Heart left ventricle (tissue), 13 donors: ENCODE measurements around the gene ADCY10.

ENCODE experiments used
- CTCF ChIP-seq, 12 donors: fragments of 200-600 bp; sonication (generic) in 4 of 12; IDR thresholded peaks; one replicate each; pipeline versions ENCODE4 v1.5.0 to v1.8.0; 2018 to 2022; ENCODE audit warnings: antibody characterized with exemption in 12 of 12, mild to moderate bottlenecking in 5 of 12
- POLR2A ChIP-seq, 2 donors: fragments of 450-650 bp; IDR thresholded peaks; one replicate each; pipeline ENCODE4 v1.6.1; 2017; ENCODE audit warnings: antibody characterized with exemption in 2 of 2, mild to moderate bottlenecking in 2 of 2, moderate library complexity in 2 of 2
- donor health status: ischemic (EF 13 %, LVEDD 7.1; RV severe dilation, severe dysfunction).
- donor health status: DM: no; HTN: yes; CAD: no.
- donor health status: DM: no; HTN: no; CAD: no.
- donor health status: ischemic (EF 25% LVEDD 6.9; RV normal size, moderate dysfunction).
- donor health status: ischemic (EF 25% LVEDD 5.7; RV mildly dilated, moderate dysfunction).
- donor health status: ischemic (EF 35%, LVEDD 5.7; RV mildly dilated, moderate dysfunction).
- donor health status: nonischemic (EF 11% LVEDD 7.7; RV severe dilation, severe dysfunction).
- donor health status: DM: yes; HTN: yes; CAD: no.
- donor health status: PGD.
- donor health status: ischemic (EF 29% LVEDD 5.4; RV normal size, mild dysfunction).
- donor health status: nonischemic (EF 23%, LVEDD 6.1; RV moderate dilation, normal function).

- TF ChIP-seq POLR2A (IDR thresholded peaks at IDR 0.05) (no peak), CTCF (IDR thresholded peaks at IDR 0.05) (no peak)
Measured at GRCh38 chr1:167776151-167776550, 137.8 kb downstream of the ADCY10 start.
